GM18502 (cell line): ENCODE measurements around the gene ARHGAP31.

ENCODE experiments used
- ATAC-seq: cut with Tn5 transposase; IDR thresholded peaks from one replicate; pipeline ENCODE4 v1.9.1; 2021; ENCODE audit warnings: mild to moderate bottlenecking; ENCODE audit not compliant: unreplicated experiment, poor library complexity

ARHGAP31 gene

DNA sequence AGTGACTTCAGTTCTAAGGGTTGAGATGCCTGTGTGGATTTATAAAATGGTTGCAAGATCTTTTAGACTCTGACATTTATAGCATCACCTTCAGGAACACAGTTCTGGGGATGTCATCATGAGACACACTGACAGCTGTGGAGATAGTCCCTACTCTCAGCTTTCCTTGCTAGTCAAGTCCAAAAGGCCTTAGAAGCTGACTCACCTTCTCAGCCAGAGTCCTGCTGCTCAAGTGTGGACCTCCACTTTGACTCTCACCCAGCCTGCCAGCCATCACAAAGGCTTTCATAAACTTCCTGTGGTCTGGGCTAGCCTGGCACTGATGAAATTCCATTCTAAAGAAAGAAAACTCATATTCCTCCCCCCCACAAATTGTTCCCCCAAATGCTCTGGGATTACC is 124.5 kb downstream of the ARHGAP31 start:
- ATAC-seq, result no peak

- ATAC-seq, result no peak
These were observed 126.0 kb downstream of the ARHGAP31 start for GRCh38 chr3:119420196-119420595.

- no peak for ATAC-seq
These were observed 133.5 kb downstream of the ARHGAP31 start for GRCh38 chr3:119427669-119428068.

DNA sequence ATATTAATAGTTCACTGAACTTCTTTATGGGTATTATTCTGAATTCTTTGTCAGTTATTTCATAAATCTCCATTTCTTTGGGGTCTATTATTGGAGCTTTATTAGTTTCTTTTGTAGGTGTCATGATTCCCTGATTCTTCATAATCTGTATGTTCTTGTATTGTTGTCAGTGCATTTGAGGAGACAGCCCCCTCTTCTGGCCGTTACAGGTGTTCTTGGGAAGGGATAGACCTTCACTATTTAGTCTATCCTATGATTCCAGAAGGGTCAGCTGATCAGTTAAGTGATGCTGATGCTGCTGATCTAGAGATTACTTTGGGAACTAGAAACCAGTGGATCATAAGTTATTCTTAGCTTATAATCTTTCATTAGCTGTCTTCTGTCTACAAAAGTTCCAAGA is 134.4 kb downstream of the ARHGAP31 start:
- no peak for ATAC-seq

- no peak for ATAC-seq
These were observed 139.6 kb downstream of the ARHGAP31 start for GRCh38 chr3:119433613-119434325.

GRCh38 chr3:119434703-119435102 is 140.5 kb downstream of the ARHGAP31 start:
- ATAC-seq, result no peak

GRCh38 chr3:119436977-119437376 is 142.8 kb downstream of the ARHGAP31 start:
- ATAC-seq, result no peak

GRCh38 chr3:119437691-119438258 is 143.6 kb downstream of the ARHGAP31 start:
- ATAC-seq, result no peak

GRCh38 chr3:119443179-119443578 is 149.0 kb downstream of the ARHGAP31 start:
- no peak for ATAC-seq

DNA sequence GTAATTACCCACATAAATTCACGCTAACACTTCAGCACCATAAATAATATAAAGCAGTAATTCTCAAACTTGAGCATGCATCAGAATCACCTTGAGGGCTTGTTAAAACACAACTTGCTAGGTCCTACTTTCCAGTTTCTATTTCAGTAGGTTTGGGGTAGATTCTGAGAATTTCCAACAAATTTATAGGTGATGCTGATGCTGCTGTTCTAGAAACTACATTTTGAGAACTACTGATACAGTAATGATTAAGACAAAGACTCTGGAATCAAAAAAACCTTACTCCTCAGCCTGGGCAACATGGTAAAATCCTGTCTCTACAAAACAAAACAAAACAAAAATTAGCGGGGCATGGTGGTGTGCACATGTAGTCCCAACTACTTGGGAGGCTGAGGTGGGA is 150.4 kb downstream of the ARHGAP31 start:
- ATAC-seq, result no peak

GRCh38 chr3:119453822-119454221 is 159.6 kb downstream of the ARHGAP31 start:
- no peak for ATAC-seq

DNA sequence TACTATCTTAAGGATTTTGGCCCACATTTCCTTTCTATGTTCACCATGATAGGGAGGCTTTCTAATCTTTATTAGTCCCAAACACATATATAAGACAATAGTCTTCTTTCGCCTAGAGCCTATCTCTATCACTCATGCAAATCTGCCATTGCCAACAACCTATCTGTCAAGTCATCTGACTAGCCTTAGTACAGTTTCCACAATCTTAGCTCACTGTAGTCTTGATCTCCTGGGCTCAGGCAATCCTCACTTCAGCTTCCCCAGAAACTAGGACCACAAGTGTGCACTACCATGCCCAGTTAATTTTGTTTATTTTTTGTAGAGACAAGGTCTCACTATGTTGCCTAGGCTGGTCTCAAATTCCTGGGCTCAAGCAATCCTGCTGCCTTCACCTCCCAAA is 162.3 kb downstream of the ARHGAP31 start:
- ATAC-seq, result no peak

GRCh38 chr3:119457246-119457645 is 163.1 kb downstream of the ARHGAP31 start:
- no peak for ATAC-seq

- ATAC-seq, result peak; percentile 91
These were observed 169.3 kb downstream of the ARHGAP31 start, which contains the start of gene TMEM39A for GRCh38 chr3:119463171-119464169. TSS of gene TMEM39A (minus strand) at chr3:119463615. CDS start at chr3:119462074, 1,541 bp downstream.

GRCh38 chr3:119468041-119468440 is 173.9 kb downstream of the ARHGAP31 start:
- ATAC-seq, result no peak

DNA sequence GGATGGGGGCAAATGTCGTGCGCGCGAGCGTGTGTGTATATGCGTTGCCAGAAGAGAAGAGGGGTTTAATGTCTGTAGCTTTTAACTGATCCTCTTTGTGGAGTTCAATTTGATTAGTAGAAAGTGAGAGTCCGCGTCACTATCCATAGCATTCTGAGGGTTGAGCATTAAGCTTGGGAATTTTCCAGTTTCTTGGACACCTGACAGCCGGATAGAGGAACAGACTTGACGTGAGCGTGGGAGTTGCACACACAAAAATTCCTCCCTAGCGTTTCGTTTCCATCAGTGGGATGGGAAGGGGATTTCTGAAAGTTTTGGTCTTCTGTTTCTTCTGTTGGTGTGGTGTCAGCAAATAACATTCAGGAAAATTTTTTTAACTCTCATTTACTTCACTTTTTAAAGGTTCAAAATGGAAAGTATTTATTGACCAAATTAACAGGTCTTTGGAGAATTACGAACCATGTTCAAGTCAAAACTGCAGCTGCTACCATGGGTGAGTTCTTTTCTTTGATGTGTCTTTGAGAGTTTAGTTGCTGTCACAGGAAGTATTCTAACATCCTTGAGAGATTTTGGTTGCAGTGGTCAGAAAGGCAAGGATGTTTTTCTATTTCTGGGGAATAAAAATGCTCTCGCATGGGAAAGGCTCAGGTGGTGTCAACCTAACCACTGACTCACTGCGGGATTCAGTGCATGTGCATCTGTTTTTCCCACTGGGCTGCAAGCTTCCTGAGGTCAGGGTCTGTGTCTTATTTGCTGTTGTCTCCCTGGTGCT is 175.4 kb downstream of the ARHGAP31 start:
- no peak for ATAC-seq
